HepG2 (cell line): ENCODE results near the gene COPE. TPM values are rescaled to one million over a fixed set of nuclear protein-coding genes. Genes with fewer than 3 reads are reported as not detected.

ENCODE experiments used
- ATAC-seq: fragments of 200-7000 bp; cut with Tn5 transposase; 3 replicates; pipeline ENCODE4 v1.9.1; 2020; ENCODE audit warnings: mild to moderate bottlenecking, moderate library complexity
- BruUV-seq: library from RNA; stranded (reverse); fragments of 400-500 nt; replicated peaks from 2 replicates; lab custom pipeline; 2021; lab: Mats Ljungman, UMichigan
- CTCF ChIA-PET: fragments of 300-600 bp; formaldehyde crosslinking; extraction: SDS; loops from one replicate; lab custom pipeline; 2021; ENCODE audit warnings: low total read pairs, inconsistent platforms, low intra/inter-chr PET ratio; lab: Yijun Ruan, JAX
- POLR2A ChIA-PET: fragments of 350-600 bp; sonication (Branson Sonifier 250); formaldehyde crosslinking; loops from one replicate; lab custom pipeline; 2020; ENCODE audit warnings: antibody characterized with exemption, inconsistent platforms; lab: Yijun Ruan, JAX
- DNase-seq: peaks from one replicate; pipeline ENCODE4 v3.0.0-alpha.2; 2015; ENCODE audit warnings: low spot score
- FAIRE-seq: peaks from 3 replicates; lab custom pipeline; 2011; peaks lifted over from hg19 to GRCh38; lab: Jason Lieb, UNC
- H2AFZ ChIP-seq: one replicate; pipeline ENCODE4 v1.6.1; 2011; ENCODE audit warnings: low read length, inconsistent platforms
- H3K27ac ChIP-seq: fragments of 300-600 bp; 3 replicates; pipeline ENCODE4 v1.8.0; 2011; ENCODE audit warnings: mixed run types, mild to moderate bottlenecking, mixed read lengths, low read length, inconsistent platforms; ENCODE audit not compliant: insufficient read depth; ENCODE audit errors: extremely low read length
- H3K27me3 ChIP-seq, 2 experiments: fragments of 200-600 bp in 1 of 2; 2 replicates in 1 of 2; 3 replicates in 1 of 2; pipeline versions ENCODE4 v1.6.0 to v1.8.0; 2011; ENCODE audit warnings: low read length in 2 of 2, mild to moderate bottlenecking in 2 of 2, moderate library complexity in 2 of 2, inconsistent platforms in 1 of 2; ENCODE audit not compliant: insufficient read depth in 2 of 2, control insufficient read depth in 1 of 2
- H3K36me3 ChIP-seq, 2 experiments: fragments of 200-600 bp in 1 of 2; replicated peaks in 1 of 2; 2 replicates in 1 of 2; 3 replicates in 1 of 2; pipeline versions ENCODE4 v1.5.1 to v1.8.0; 2011; ENCODE audit warnings: low read length in 2 of 2, inconsistent platforms in 1 of 2; ENCODE audit not compliant: insufficient read depth in 2 of 2, control insufficient read depth in 1 of 2
- H3K4me1 ChIP-seq: 2 replicates; pipeline ENCODE4 v1.5.1; 2012; ENCODE audit warnings: low read length, inconsistent platforms; ENCODE audit not compliant: insufficient read depth
- H3K4me2 ChIP-seq: 2 replicates; pipeline ENCODE4 v1.6.0; 2011; ENCODE audit warnings: low read depth, low read length, inconsistent platforms
- H3K4me3 ChIP-seq, 3 experiments: fragments of 200-600 bp in 1 of 3; sonication (generic), shearing (Covaris generic) in 1 of 3; replicated peaks in 1 of 3; 2 replicates each; pipeline ENCODE4 v1.5.1; 2011 to 2016; ENCODE audit warnings: low read length in 3 of 3, inconsistent platforms in 2 of 3, low read depth in 2 of 3, mild to moderate bottlenecking in 2 of 3, control low read depth in 1 of 3, mixed read lengths in 1 of 3; ENCODE audit not compliant: insufficient read depth in 1 of 3
- H3K79me2 ChIP-seq: one replicate; pipeline ENCODE4 v1.6.1; 2011; ENCODE audit warnings: low read length, inconsistent platforms; ENCODE audit not compliant: insufficient read depth
- H3K9ac ChIP-seq: 2 replicates; pipeline ENCODE4 v1.6.0; 2011; ENCODE audit warnings: mild to moderate bottlenecking, low read depth, low read length, inconsistent platforms; ENCODE audit not compliant: insufficient read depth
- H3K9me3 ChIP-seq: 2 replicates; pipeline ENCODE4 v1.5.1; 2012; ENCODE audit warnings: mild to moderate bottlenecking, low read length
- H4K20me1 ChIP-seq: 2 replicates; pipeline ENCODE4 v1.6.0; 2011; ENCODE audit warnings: inconsistent platforms, mild to moderate bottlenecking, low read length, moderate library complexity; ENCODE audit not compliant: insufficient read depth
- CHD2 ChIP-seq: IDR thresholded peaks from 2 replicates; pipeline ENCODE4 v1.6.1; 2011; ENCODE audit warnings: low read depth, low read length, improper control_type of control experiment
- EHMT2 ChIP-seq: fragments of 200-600 bp; sonication (generic); IDR thresholded peaks from 2 replicates; pipeline ENCODE4 v1.7.0; 2017; ENCODE audit warnings: antibody characterized with exemption, low read depth, low read length, borderline replicate concordance
- HOXD1 ChIP-seq: sonication (generic); formaldehyde crosslinking; IDR thresholded peaks from 2 replicates; pipeline ENCODE4 v1.5.0; 2020; ENCODE audit warnings: missing genetic modification reagents
- MTA1 ChIP-seq: sonication (generic); formaldehyde crosslinking; IDR thresholded peaks from 2 replicates; pipeline ENCODE4 v1.4.0; 2020; ENCODE audit warnings: missing genetic modification reagents, mild to moderate bottlenecking, borderline replicate concordance
- NCOA2 ChIP-seq: sonication (generic); formaldehyde crosslinking; IDR thresholded peaks from 2 replicates; pipeline ENCODE4 v1.8.0; 2022; ENCODE audit warnings: inconsistent platforms
- TARDBP ChIP-seq: sonication (generic); formaldehyde crosslinking; IDR thresholded peaks from 2 replicates; pipeline ENCODE4 v1.8.0; 2022; ENCODE audit warnings: mild to moderate bottlenecking, missing genetic modification reagents
- TBL1XR1 ChIP-seq: fragments of 150-350 bp; IDR thresholded peaks from 2 replicates; pipeline ENCODE4 v1.6.1; 2014; ENCODE audit warnings: borderline replicate concordance, low read length; ENCODE audit not compliant: partially characterized antibody
- ZNF160 ChIP-seq: sonication (generic); formaldehyde crosslinking; IDR thresholded peaks from 2 replicates; pipeline ENCODE4 v1.8.0; 2022; ENCODE audit warnings: mild to moderate bottlenecking, inconsistent platforms, missing genetic modification reagents
- WGBS: methylation state at CpG from one replicate; pipeline ENCODE4 v1.1.6; 2017; ENCODE audit warnings: low lambda C conversion rate; 5-methylcytosine and 5-hydroxymethylcytosine counted together
- in situ Hi-C: cut with HindIII; loops from 2 replicates; pipeline ENCODE4 v1.10.0; 2017; ENCODE audit warnings: low pct_unique_long_range_greater_than_20kb; ENCODE audit not compliant: extremely low pct_ligation_motif_present
- intact Hi-C: fragments of 100-400 bp; cut with micrococcal nuclease; formaldehyde crosslinking; loops from one replicate; pipeline ENCODE4 v1.10.0; 2022; ENCODE audit not compliant: unreplicated experiment
- polyA plus RNA-seq, 8 experiments: library from polyadenylated mRNA; depleted of rRNA in 3 of 8; stranded (reverse) in 7 of 8; unstranded in 1 of 8; fragments of >200 nt; fragmentation: Illumina TruSeq in 4 of 8; extraction: Trizol in 4 of 8; gene quantifications; 2 replicates each; pipeline versions ENCODE4 v1.2.1 to v1.2.3, GENCODE V29; 2011 to 2016; ENCODE audit warnings: low read depth in 4 of 8, missing spikeins in 1 of 8, mixed read lengths in 1 of 8; ENCODE audit not compliant: insufficient read depth in 1 of 8
- total RNA-seq, 5 experiments: library from RNA; depleted of rRNA; stranded (reverse); fragments of >200 nt; fragmentation: Illumina TruSeq; extraction: Trizol; gene quantifications; 2 replicates each; pipeline ENCODE4 v1.2.3, GENCODE V29; 2016; ENCODE audit warnings: low read depth in 1 of 5
- TF ChIP-seq, protein P1 (sequence below): sonication (generic); formaldehyde crosslinking; IDR thresholded peaks from 2 replicates; pipeline ENCODE4 v1.8.0; 2022; ENCODE audit warnings: mild to moderate bottlenecking, missing genetic modification reagents, moderate library complexity
- TF ChIP-seq, protein P2 (sequence below): sonication (generic); formaldehyde crosslinking; IDR thresholded peaks from 2 replicates; pipeline ENCODE4 v1.4.0; 2020; ENCODE audit warnings: missing genetic modification reagents, borderline replicate concordance
- TF ChIP-seq, protein P3 (sequence below): sonication (generic); formaldehyde crosslinking; conservative IDR thresholded peaks from 2 replicates; pipeline ENCODE4 v1.8.0; 2022; ENCODE audit warnings: mild to moderate bottlenecking, moderate library complexity, missing genetic modification reagents
- TF ChIP-seq, protein P4 (sequence below): sonication (generic); formaldehyde crosslinking; IDR thresholded peaks from 2 replicates; pipeline ENCODE4 v1.4.0; 2020; ENCODE audit warnings: missing genetic modification reagents

Gene COPE
- total and polyA plus RNA-seq, 2 of the 13 experiments (the other 11 are each of a cell fraction or from before 2014, with no cell fraction given) = 189 to 205 TPM

DNA sequence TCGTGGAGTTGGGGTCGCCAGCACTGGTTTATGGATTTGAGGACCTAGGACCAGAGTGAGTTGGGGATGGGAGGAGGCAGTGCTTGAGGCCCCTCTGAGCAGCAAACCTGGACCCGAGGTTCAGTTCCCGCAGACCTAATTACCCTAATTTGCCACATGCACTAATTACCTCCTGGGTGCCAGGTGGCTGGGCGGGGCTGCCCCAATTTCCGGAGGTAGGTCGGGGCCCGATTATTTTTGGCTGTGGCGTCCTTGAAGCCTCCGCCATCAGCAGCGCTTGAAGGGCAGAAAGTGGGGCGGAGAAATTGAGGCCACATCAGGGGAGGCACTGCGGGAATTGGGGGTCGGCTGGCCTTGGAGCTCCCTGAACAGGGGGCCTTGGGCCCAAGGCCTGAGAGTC, 27.7 kb upstream of the COPE start:
- H3K9ac ChIP-seq = no peak overlapping the region
- CTCF ChIA-PET = no interaction called here
- POLR2A ChIA-PET = no interaction called here
- no peak overlapping the region for H2AFZ ChIP-seq
- H3K27me3 ChIP-seq = no peaks in the 10 kb centered on the region
- H3K4me1 ChIP-seq = peaks cover 34% of the 10 kb centered on the region
- no peaks in the 10 kb centered on the region for H3K79me2 ChIP-seq
- H3K4me2 ChIP-seq = no peak overlapping the region
- DNase-seq (no peak), FAIRE-seq (no peak), ATAC-seq (no peak)
- H3K4me3 ChIP-seq = no peak overlapping the region
- H3K27ac ChIP-seq = no peak overlapping the region
- WGBS = 65% methylated on average over 13 of the region's 14 CpGs
- intact Hi-C loops = no loop called here
- no peaks in the 10 kb centered on the region for H3K36me3 ChIP-seq
- in situ Hi-C loops = no loop called here
- no peaks in the 10 kb centered on the region for H4K20me1 ChIP-seq
- no peaks in the 10 kb centered on the region for H3K9me3 ChIP-seq
- no TSS peak for BruUV-seq
- no peak for TF ChIP-seq CHD2
- no peak for TF ChIP-seq NCOA2 (CRISPR knock-in tag)
- TF ChIP-seq, protein P1, sequence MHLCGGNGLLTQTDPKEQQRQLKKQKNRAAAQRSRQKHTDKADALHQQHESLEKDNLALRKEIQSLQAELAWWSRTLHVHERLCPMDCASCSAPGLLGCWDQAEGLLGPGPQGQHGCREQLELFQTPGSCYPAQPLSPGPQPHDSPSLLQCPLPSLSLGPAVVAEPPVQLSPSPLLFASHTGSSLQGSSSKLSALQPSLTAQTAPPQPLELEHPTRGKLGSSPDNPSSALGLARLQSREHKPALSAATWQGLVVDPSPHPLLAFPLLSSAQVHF (CRISPR knock-in tag) = no peak
- TF ChIP-seq, protein P2, sequence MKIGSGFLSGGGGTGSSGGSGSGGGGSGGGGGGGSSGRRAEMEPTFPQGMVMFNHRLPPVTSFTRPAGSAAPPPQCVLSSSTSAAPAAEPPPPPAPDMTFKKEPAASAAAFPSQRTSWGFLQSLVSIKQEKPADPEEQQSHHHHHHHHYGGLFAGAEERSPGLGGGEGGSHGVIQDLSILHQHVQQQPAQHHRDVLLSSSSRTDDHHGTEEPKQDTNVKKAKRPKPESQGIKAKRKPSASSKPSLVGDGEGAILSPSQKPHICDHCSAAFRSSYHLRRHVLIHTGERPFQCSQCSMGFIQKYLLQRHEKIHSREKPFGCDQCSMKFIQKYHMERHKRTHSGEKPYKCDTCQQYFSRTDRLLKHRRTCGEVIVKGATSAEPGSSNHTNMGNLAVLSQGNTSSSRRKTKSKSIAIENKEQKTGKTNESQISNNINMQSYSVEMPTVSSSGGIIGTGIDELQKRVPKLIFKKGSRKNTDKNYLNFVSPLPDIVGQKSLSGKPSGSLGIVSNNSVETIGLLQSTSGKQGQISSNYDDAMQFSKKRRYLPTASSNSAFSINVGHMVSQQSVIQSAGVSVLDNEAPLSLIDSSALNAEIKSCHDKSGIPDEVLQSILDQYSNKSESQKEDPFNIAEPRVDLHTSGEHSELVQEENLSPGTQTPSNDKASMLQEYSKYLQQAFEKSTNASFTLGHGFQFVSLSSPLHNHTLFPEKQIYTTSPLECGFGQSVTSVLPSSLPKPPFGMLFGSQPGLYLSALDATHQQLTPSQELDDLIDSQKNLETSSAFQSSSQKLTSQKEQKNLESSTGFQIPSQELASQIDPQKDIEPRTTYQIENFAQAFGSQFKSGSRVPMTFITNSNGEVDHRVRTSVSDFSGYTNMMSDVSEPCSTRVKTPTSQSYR (CRISPR knock-in tag) = no peak
- TF ChIP-seq TARDBP = no peak
- TF ChIP-seq, protein P3, sequence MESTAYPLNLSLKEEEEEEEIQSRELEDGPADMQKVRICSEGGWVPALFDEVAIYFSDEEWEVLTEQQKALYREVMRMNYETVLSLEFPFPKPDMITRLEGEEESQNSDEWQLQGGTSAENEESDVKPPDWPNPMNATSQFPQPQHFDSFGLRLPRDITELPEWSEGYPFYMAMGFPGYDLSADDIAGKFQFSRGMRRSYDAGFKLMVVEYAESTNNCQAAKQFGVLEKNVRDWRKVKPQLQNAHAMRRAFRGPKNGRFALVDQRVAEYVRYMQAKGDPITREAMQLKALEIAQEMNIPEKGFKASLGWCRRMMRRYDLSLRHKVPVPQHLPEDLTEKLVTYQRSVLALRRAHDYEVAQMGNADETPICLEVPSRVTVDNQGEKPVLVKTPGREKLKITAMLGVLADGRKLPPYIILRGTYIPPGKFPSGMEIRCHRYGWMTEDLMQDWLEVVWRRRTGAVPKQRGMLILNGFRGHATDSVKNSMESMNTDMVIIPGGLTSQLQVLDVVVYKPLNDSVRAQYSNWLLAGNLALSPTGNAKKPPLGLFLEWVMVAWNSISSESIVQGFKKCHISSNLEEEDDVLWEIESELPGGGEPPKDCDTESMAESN (CRISPR knock-in tag) = no peak
- no peak for TF ChIP-seq MTA1
- TF ChIP-seq ZNF160 (CRISPR knock-in tag) = no peak
- no peak for TF ChIP-seq HOXD1 (CRISPR knock-in tag)
- TF ChIP-seq, protein P4, sequence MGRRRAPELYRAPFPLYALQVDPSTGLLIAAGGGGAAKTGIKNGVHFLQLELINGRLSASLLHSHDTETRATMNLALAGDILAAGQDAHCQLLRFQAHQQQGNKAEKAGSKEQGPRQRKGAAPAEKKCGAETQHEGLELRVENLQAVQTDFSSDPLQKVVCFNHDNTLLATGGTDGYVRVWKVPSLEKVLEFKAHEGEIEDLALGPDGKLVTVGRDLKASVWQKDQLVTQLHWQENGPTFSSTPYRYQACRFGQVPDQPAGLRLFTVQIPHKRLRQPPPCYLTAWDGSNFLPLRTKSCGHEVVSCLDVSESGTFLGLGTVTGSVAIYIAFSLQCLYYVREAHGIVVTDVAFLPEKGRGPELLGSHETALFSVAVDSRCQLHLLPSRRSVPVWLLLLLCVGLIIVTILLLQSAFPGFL (CRISPR knock-in tag) = no peak
- no peak for TF ChIP-seq EHMT2
- TF ChIP-seq TBL1XR1 = no peak
